T-helper 1 cell treated with Interleukin-12 subunit alpha and Interleukin-12 subunit beta and Interleukin-4 antibody, amounts not matched to agents 30 ng/mL and 1 ng/mL, for 36 hours (primary cell): Measurements from ENCODE around the gene PRR13. TPM values are rescaled to one million over a fixed set of nuclear protein-coding genes. Genes with fewer than 3 reads are reported as not detected.
"Not testable (repeated sequence)": the region's sequence is repeated elsewhere in the genome, so short reads cannot be mapped to it uniquely, and the experiment has no call there.

ENCODE experiments used
- intact Hi-C: fragments of 100-400 bp; cut with micrococcal nuclease; formaldehyde crosslinking; loops from one replicate; pipeline ENCODE4 v1.15.1; 2024
- total RNA-seq: library from RNA; stranded (reverse); gene quantifications from 2 replicates; pipeline ENCODE4 v1.2.3, GENCODE V29; 2022

PRR13 gene
- total RNA-seq = 214 and 222 TPM in 2 replicates

DNA sequence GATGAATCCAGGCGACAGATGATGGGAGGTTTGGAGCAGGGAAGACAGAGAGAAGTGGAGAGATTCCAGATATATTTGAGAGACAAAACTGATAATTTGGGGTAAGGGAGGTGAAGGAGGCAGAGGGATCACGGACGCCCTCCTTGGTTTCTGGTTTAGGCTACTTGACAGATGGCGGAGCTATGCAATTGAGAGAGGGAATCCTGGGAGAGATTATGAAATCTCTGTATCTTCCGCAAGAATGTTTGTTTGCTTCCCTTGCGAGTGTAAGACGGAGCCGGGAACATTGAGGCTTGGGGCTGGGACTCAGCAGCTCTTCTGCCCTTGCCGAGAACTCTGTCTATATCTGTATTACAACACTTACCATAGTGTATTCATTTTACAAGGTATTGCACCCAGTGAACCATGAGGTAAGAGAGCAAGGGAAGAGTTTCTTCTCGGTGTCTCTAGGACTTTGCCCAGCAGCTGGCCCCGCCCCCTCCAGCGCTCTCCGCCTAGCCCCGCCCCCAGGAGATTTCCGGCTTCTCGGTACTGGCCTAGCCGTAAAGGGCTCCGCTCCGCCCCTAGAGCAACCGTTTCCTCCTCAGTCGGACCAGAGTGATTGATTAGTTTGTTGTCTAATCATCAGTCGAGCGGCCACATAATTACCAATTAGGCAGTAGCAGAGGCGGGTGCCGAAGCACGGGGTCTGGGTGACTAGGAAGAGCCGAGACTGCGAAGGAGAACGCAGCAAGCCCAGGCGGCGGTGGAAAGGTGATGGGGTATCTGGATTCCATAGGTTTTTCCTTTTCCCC lies at the start of gene PRR13:
TSS of gene PRR13 (plus strand) at position 695 of the 794 bp plus-strand sequence. CDS start 981 bp downstream, outside the sequence.
- intact Hi-C loops = loop anchor here (1.0 to 5.0 kb wide), 14 partner anchors 10 to 434 kb away; partner anchors contain the start of genes AAAS, ATF7, CALCOCO1 and MYG1

- intact Hi-C loops = no loop called here
Measured at GRCh38 chr12:53399896-53400295, 41.6 kb upstream of the PRR13 start.

GRCh38 chr12:53402351-53402750 lies 39.2 kb upstream of the PRR13 start:
- intact Hi-C loops = not testable (repeated sequence)

- intact Hi-C loops = no loop called here
Measured at GRCh38 chr12:53402871-53403270, 38.7 kb upstream of the PRR13 start.

GRCh38 chr12:53410951-53411350 lies 30.6 kb upstream of the PRR13 start:
- intact Hi-C loops = no loop called here

- intact Hi-C loops = loop anchor here (2.0 kb wide), 1 partner anchor 61 kb away; no protein-coding TSS in a partner anchor
Measured at GRCh38 chr12:53413485-53414204, 27.9 kb upstream of the PRR13 start.

DNA sequence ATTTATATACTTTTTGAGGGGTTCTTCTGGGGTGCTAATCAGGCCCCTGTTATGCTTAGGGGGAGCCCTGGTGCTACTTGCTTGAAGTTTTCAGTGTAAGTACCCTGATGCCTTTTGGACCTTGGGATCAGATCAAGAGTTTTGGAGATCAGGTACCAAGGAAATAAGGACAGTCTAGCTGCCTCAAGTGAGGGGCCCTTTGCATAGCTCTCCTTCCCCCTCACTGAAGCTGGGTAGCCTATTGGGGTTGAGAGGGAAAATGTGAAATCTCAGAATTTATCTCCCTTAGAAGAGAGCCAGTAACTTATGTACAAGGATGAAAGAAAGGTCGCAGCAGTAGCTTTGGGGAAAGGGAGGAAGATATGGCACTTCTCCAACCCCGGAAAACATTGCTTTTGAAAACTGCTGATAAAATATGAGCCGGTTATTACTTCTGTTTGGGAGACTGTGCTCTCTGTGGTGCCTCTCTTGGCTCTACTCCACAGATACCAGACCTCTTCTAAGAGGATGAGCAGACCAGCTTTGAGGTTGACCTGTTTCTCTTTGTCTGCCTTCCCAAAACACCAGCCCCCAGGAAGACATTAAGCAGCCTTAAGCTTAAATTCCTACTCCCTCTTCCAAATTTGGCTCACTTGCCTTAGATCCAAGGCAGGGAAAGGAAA lies 26.6 kb upstream of the PRR13 start:
- intact Hi-C loops = no loop called here

DNA sequence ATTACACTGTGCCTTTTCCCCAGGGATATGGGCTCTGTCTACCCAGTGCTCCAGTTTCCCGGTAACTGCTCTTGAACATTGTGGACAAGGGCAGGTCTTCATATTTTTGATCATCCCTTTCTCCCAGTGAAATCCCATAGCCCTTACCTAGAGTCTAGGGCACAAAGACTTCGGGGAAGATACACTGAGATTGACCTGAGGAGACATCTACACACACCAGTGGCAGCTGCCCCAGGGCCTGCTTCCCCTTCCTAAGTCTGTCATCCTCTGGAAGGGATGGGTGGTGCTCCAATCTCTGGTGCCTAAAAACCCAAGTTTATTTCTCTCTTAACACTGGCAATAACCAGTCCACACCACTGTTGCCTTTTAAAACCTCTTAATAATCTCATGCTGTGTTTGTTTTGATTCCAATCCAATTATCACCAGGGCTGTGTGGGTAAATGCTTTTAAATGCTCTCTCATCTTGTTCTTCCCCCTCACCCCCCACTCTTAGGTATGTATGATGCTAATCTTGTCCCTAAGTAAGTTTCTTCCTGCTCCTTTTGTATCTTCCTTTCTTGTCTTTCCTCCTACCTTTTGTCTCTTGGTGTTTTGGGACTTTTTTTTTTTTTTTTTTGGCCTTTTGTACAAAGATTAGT lies 25.7 kb upstream of the PRR13 start:
- intact Hi-C loops = not testable (repeated sequence)

- intact Hi-C loops = not testable (repeated sequence)
Measured at GRCh38 chr12:53417291-53417816, 24.2 kb upstream of the PRR13 start.

DNA sequence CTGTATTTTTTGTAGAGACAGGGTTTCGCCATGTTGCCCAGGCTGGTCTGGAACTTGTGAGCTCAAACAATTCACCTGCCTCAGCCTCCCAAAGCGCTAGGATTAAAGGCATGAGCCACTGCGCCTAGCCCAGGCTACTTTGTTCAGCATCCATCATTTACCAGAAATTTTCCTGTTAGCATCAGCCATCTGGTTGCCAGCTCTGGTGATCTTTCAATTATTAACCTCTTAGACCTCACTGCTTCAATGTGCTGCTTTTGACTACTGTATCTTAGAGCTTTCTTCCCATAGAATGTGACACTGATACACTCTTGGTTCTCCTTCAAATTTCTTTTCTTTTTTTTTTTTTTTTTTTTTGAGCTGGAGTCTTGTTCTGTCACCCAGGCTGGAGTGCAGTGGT lies 23.3 kb upstream of the PRR13 start:
- intact Hi-C loops = no loop called here

DNA sequence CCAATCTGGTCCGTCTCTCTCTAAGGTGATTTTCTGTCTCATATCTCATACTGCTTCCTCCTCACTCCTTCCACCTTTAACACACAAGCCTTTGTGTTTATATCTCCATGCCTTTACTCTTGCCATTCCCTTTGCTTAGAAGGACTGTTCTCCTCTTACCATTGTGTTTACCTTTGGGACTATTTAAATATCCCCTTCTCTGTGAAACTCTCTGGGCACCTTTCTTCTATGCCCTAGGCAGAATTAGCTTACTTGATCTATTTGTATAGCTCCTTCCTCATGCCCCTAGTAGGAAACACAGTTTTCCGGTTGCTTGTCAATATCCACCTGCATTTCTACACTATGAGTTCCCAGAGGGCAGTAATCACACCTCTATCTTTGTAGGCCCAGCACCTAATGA lies 21.8 kb upstream of the PRR13 start:
- intact Hi-C loops = loop anchor here (2.0 to 5.0 kb wide), 4 partner anchors 73 to 202 kb away; partner anchors contain the start of gene TARBP2

DNA sequence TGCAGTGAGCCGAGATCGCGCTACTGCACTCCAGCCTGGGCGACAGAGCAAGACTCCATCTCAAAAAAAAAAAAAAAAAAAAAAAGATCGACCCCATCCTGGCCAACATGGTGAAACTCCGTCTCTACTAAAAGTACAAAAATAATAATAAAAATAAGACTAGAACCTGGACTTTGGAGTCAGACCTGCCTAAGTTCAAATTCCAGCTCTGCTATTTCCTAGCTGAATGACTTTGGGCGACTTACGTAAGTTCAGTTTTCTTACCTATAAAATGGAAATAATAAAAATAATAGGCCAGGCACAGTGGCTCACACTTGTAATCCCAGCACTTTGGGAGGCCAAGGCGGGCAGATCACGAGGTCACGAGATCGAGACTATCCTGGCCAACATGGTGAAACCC lies 19.3 kb upstream of the PRR13 start:
- intact Hi-C loops = loop anchor here (5.0 kb wide), 1 partner anchor 205 kb away; no protein-coding TSS in a partner anchor

DNA sequence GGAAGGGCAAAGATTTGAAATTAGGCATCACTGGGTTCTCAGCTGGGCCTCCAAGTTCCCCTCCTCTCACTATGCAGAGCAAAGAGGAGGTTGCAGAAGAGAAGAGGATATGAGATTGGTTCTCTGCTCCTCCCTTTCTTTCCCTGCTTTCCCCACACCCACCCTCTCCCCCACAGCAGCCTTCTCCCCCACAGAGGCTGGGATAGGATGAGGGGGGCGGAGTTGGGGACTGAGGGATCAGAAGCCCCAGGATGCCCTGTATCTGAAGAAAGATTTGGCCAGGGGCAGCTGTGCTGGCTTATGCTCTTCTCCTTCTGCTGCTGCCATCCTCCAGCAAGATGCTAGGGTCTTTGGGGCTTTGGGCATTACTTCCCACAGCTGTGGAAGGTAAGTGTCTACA lies 17.9 kb upstream of the PRR13 start, which contains the start of gene AMHR2:
TSS of gene AMHR2 (plus strand) at position 259 of the 400 bp plus-strand sequence. CDS start at position 339, 80 bp downstream.
- intact Hi-C loops = loop anchor here (5.0 kb wide), 1 partner anchor 206 kb away; no protein-coding TSS in a partner anchor

DNA sequence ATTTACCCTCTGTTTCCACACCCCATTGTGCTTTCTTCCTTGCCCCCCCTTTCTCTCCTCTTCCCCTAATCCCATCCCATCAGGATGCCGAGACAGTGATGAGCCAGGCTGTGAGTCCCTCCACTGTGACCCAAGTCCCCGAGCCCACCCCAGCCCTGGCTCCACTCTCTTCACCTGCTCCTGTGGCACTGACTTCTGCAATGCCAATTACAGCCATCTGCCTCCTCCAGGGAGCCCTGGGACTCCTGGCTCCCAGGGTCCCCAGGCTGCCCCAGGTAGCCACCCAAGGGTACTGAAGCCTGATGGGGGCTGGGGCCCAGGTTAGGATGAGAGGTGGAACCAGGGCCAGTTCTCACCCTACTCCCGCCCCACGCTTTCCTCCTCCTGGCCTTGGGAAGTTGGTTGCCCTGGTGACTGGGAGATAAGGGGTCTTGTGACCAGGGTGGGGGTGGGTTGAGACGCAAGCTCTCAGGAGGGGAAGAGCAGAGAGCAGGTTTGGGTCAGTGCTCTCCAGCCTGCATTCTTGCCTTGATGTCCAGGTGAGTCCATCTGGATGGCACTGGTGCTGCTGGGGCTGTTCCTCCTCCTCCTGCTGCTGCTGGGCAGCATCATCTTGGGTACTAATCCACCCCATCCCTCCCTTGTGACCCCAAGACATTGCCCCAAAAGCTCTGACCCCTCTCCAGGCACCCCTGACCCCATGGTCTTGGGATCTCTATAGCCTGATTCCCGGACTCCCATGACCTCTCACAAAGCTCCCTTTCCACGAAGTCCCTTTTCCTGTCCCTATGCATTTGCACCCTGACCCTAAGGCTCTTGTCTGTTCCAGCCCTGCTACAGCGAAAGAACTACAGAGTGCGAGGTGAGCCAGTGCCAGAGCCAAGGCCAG lies 16.7 kb upstream of the PRR13 start:
- intact Hi-C loops = loop anchor here (5.0 kb wide), 1 partner anchor 208 kb away; no protein-coding TSS in a partner anchor

GRCh38 chr12:53425515-53426150 lies 15.9 kb upstream of the PRR13 start:
- intact Hi-C loops = no loop called here

DNA sequence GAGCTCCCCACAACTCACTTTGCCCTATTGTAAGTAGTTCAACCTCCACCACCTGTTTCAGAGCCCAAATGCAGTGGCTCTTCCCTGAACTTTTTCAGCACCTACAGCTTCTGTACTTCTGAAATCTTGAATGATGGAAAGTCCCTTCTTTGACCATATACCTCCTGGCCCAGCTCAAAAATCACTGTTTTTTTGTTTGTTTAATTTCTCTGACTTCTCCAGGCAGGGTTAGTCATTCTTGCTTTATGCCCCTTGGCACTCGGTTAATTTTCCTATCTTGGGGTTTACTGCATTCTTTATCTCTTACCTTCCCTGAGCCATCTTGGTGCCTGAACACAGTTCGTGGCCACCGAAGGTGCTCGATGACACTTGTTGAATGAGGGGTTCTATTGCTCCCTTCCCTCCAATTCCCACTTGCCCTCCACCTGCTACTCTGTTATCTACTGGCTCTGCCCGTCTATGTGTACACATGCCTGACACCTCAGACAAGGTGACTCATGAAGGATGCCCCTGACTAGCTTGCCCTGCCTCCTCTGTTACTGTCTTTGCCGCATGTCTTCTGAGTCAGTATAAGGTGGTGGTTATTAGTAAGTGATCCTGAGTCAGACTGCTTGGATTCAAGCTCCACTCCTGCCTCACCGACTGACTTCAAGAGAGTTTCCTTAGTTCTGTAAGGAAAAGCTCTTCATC lies 13.5 kb upstream of the PRR13 start:
- intact Hi-C loops = no loop called here

GRCh38 chr12:53428741-53429140 lies 12.8 kb upstream of the PRR13 start:
- intact Hi-C loops = no loop called here

- intact Hi-C loops = no loop called here
Measured at GRCh38 chr12:53430116-53430515, 11.4 kb upstream of the PRR13 start.

DNA sequence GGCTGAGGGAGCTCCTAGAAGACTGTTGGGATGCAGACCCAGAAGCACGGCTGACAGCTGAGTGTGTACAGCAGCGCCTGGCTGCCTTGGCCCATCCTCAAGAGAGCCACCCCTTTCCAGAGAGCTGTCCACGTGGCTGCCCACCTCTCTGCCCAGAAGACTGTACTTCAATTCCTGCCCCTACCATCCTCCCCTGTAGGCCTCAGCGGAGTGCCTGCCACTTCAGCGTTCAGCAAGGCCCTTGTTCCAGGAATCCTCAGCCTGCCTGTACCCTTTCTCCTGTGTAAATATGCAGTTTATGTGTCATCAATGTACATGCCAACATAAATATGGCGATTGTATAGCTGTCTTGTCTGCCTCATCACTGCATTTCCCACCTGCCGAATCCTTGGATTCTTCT lies 10.3 kb upstream of the PRR13 start:
- intact Hi-C loops = no loop called here
